ENCODE results near the gene BICC1.

DNA sequence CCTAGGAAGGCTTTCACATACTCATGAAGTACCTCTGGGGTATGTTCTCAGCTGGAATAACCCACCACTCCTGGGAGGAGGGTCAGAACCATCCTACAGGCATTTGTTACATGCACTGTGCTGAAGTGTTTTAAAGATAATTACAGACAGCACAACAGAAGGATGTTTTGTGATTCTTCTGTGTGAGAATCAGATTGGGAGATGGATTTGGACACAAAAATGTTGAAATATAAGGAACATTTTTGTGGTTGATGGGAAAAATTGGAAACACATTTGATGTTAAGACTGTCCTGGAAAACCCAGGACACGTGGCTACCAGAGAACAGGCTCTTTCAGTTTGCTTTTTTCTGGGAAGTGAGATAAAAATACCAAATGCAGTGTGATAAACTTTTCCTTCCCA is 61.4 kb downstream of the BICC1 start:
- TF ChIP-seq, protein P1, sequence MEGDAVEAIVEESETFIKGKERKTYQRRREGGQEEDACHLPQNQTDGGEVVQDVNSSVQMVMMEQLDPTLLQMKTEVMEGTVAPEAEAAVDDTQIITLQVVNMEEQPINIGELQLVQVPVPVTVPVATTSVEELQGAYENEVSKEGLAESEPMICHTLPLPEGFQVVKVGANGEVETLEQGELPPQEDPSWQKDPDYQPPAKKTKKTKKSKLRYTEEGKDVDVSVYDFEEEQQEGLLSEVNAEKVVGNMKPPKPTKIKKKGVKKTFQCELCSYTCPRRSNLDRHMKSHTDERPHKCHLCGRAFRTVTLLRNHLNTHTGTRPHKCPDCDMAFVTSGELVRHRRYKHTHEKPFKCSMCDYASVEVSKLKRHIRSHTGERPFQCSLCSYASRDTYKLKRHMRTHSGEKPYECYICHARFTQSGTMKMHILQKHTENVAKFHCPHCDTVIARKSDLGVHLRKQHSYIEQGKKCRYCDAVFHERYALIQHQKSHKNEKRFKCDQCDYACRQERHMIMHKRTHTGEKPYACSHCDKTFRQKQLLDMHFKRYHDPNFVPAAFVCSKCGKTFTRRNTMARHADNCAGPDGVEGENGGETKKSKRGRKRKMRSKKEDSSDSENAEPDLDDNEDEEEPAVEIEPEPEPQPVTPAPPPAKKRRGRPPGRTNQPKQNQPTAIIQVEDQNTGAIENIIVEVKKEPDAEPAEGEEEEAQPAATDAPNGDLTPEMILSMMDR (IDR thresholded peaks at IDR 0.05; ENCODE audit: low read depth, low read length) = no peak
- TF ChIP-seq POLR2A (IDR thresholded peaks at IDR 0.05; ENCODE audit: extremely low read depth, insufficient read length) = no peak
- TF ChIP-seq MYC (IDR thresholded peaks at IDR 0.05; ENCODE audit: low read depth, low read length) = no peak
